Loucy (cell line): Measurements from ENCODE around the gene PRKCE.

Source experiments
- H2AFZ ChIP-seq: fragments of 200-600 bp; sonication (generic); 2 replicates; pipeline ENCODE4 v1.6.0; 2016; ENCODE audit warnings: antibody characterized with exemption, mild to moderate bottlenecking, low read length, moderate library complexity
- H3F3A ChIP-seq: fragments of 200-600 bp; 2 replicates; pipeline ENCODE4 v1.6.0; 2016; ENCODE audit warnings: antibody characterized with exemption, low read depth, mild to moderate bottlenecking
- H3K27me3 ChIP-seq: fragments of 200-600 bp; sonication (generic); 2 replicates; pipeline ENCODE4 v1.6.1; 2014; ENCODE audit warnings: low read length, mild to moderate bottlenecking; ENCODE audit not compliant: insufficient read depth, poor library complexity, severe bottlenecking
- H3K36me3 ChIP-seq: fragments of 200-600 bp; sonication (generic); 2 replicates; pipeline ENCODE4 v1.6.1; 2016; ENCODE audit warnings: low read length; ENCODE audit not compliant: insufficient read depth
- H3K4me1 ChIP-seq: fragments of 200-600 bp; sonication (generic); 2 replicates; pipeline ENCODE4 v1.5.1; 2014; ENCODE audit warnings: low read length, mild to moderate bottlenecking; ENCODE audit not compliant: insufficient read depth, poor library complexity, severe bottlenecking
- H3K4me2 ChIP-seq: fragments of 200-600 bp; sonication (generic); 2 replicates; pipeline ENCODE4 v1.6.0; 2014; ENCODE audit warnings: antibody characterized with exemption, low read length, low read depth, mild to moderate bottlenecking; ENCODE audit not compliant: poor library complexity, severe bottlenecking
- H3K4me3 ChIP-seq: fragments of 200-600 bp; sonication (generic); 2 replicates; pipeline ENCODE4 v1.5.1; 2014; ENCODE audit warnings: low read length, mild to moderate bottlenecking, mixed read lengths; ENCODE audit not compliant: poor library complexity, severe bottlenecking
- H3K79me2 ChIP-seq: fragments of 200-600 bp; sonication (generic); 2 replicates; pipeline ENCODE4 v1.6.1; 2014; ENCODE audit warnings: low read length; ENCODE audit not compliant: insufficient read depth
- H3K9ac ChIP-seq: fragments of 200-600 bp; sonication (generic); 2 replicates; pipeline ENCODE4 v1.6.0; 2014; ENCODE audit warnings: mild to moderate bottlenecking, low read depth, low read length, moderate library complexity; ENCODE audit not compliant: poor library complexity, severe bottlenecking
- H3K9me2 ChIP-seq: fragments of 200-600 bp; sonication (generic); replicated peaks from 2 replicates; pipeline ENCODE4 v1.6.1; 2016; ENCODE audit warnings: low read depth, low read length, mixed read lengths
- H3K9me3 ChIP-seq: fragments of 200-600 bp; sonication (generic); 2 replicates; pipeline ENCODE4 v1.6.1; 2014; ENCODE audit warnings: mild to moderate bottlenecking, antibody characterized with exemption, low read length, low read depth; ENCODE audit not compliant: insufficient read depth
- H4K20me1 ChIP-seq: fragments of 200-600 bp; sonication (generic); 2 replicates; pipeline ENCODE4 v1.6.0; 2014; ENCODE audit warnings: antibody characterized with exemption, low read length, mild to moderate bottlenecking; ENCODE audit not compliant: insufficient read depth, poor library complexity, severe bottlenecking
- CTCF ChIP-seq: fragments of 200-600 bp; sonication (generic); conservative IDR thresholded peaks from 2 replicates; pipeline ENCODE4 v1.5.1; 2014; ENCODE audit warnings: mild to moderate bottlenecking, antibody characterized with exemption, low read length
- EZH2phosphoT487 ChIP-seq: fragments of 200-600 bp; IDR thresholded peaks from 2 replicates; pipeline ENCODE4 v1.6.1; 2018; ENCODE audit warnings: antibody characterized with exemption, mild to moderate bottlenecking, moderate library complexity, borderline replicate concordance

Gene PRKCE

GRCh38 chr2:46229134-46230063 lies 577.9 kb downstream of the PRKCE start:
- no peak overlapping the region for H3K9ac ChIP-seq

GRCh38 chr2:46230115-46230571 lies 578.7 kb downstream of the PRKCE start:
- Histone ChIP-seq H3K79me2 (no peaks in the 10 kb centered on the region), H3K4me1 (peaks cover 19% of the 10 kb centered on the region), H2AFZ (no peak overlapping the region), H3K9me3 (no peaks in the 10 kb centered on the region), H3K4me2 (peak overlapping the region; percentile 16), H3K9me2 (no peaks in the 10 kb centered on the region), H3F3A (no peaks in the 10 kb centered on the region), H3K36me3 (no peaks in the 10 kb centered on the region), H3K9ac (no peak overlapping the region), H3K27me3 (no peaks in the 10 kb centered on the region), H4K20me1 (no peaks in the 10 kb centered on the region), H3K4me3 (no peak overlapping the region)
- TF ChIP-seq CTCF (peak; percentile 79), EZH2phosphoT487 (no peak)

More at GRCh38 chr2:46229134-46230063, 577.9 kb downstream of the PRKCE start:
- Histone ChIP-seq H3K36me3 (no peaks in the 10 kb centered on the region), H3K9me3 (no peaks in the 10 kb centered on the region), H3K4me3 (no peak overlapping the region), H2AFZ (no peak overlapping the region), H4K20me1 (no peaks in the 10 kb centered on the region), H3K4me1 (peaks cover 25% of the 10 kb centered on the region), H3K4me2 (peak overlapping the region; percentile 16), H3F3A (no peaks in the 10 kb centered on the region), H3K27me3 (no peaks in the 10 kb centered on the region), H3K9me2 (no peaks in the 10 kb centered on the region), H3K79me2 (no peaks in the 10 kb centered on the region)
- TF ChIP-seq EZH2phosphoT487 = no peak
- no peak for TF ChIP-seq CTCF

GRCh38 chr2:46230677-46231425 lies 579.4 kb downstream of the PRKCE start:
- no peak overlapping the region for H3K4me3 ChIP-seq
- H2AFZ ChIP-seq = no peak overlapping the region
- TF ChIP-seq EZH2phosphoT487 (no peak), CTCF (no peak)
- H3K4me2 ChIP-seq = no peak overlapping the region
- H3K9ac ChIP-seq = no peak overlapping the region
- H4K20me1 ChIP-seq = no peaks in the 10 kb centered on the region
- H3K36me3 ChIP-seq = no peaks in the 10 kb centered on the region
- no peaks in the 10 kb centered on the region for H3K79me2 ChIP-seq
- no peaks in the 10 kb centered on the region for H3K27me3 ChIP-seq
- no peaks in the 10 kb centered on the region for H3K9me2 ChIP-seq
- H3K9me3 ChIP-seq = no peaks in the 10 kb centered on the region
- peaks cover 19% of the 10 kb centered on the region for H3K4me1 ChIP-seq
- no peaks in the 10 kb centered on the region for H3F3A ChIP-seq
